Measurements from ENCODE around the gene DOP1B.
A peak's percentile ranks its signal among the peaks of the same experiment; 100 is the strongest.

The DOP1B gene

GRCh38 chr21:36170823-36171222 is 14.2 kb downstream of the DOP1B start:
- Histone ChIP-seq H3K27ac (peak overlapping the region; percentile 83), H3K9me3 (no peaks in the 10 kb centered on the region), H3K4me3 (ENCODE audit: low read depth in 1 of 2, low read length in 1 of 2) (no peak overlapping the region), H3K36me3 (no peaks in the 10 kb centered on the region), H3K27me3 (no peaks in the 10 kb centered on the region), H3K4me1 (ENCODE audit: control insufficient read depth in 1 of 2, insufficient read depth in 1 of 2, low read depth in 1 of 2, low read length in 1 of 2) (peaks cover 58 to 76% of the 10 kb centered on the region in 2 experiments)
- TF ChIP-seq, protein P1, sequence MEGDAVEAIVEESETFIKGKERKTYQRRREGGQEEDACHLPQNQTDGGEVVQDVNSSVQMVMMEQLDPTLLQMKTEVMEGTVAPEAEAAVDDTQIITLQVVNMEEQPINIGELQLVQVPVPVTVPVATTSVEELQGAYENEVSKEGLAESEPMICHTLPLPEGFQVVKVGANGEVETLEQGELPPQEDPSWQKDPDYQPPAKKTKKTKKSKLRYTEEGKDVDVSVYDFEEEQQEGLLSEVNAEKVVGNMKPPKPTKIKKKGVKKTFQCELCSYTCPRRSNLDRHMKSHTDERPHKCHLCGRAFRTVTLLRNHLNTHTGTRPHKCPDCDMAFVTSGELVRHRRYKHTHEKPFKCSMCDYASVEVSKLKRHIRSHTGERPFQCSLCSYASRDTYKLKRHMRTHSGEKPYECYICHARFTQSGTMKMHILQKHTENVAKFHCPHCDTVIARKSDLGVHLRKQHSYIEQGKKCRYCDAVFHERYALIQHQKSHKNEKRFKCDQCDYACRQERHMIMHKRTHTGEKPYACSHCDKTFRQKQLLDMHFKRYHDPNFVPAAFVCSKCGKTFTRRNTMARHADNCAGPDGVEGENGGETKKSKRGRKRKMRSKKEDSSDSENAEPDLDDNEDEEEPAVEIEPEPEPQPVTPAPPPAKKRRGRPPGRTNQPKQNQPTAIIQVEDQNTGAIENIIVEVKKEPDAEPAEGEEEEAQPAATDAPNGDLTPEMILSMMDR (IDR thresholded peaks at IDR 0.05), result no peak

DNA sequence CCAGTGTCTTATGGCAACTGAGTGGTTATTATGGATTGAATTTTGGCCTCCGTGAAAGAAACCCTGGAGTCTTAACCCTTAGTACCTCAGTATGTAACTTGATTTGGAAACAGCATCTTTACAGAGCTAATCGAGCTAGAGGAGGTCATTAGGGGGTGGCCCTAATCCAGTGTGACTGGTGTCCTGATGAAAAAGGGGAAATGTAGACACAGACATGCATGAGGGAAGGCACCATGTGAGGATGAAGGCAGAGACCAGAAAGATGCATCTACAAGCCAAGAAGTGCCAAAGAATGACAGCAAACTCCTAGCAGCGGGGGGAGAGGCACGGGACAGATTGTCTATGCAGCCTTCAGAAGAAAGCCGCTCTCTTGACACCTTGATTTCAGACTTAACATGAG is 14.7 kb downstream of the DOP1B start:
- TF ChIP-seq, protein P1 (IDR thresholded peaks at IDR 0.05), result no peak
- Histone ChIP-seq H3K36me3 (no peaks in the 10 kb centered on the region), H3K4me3 (ENCODE audit: low read depth in 1 of 2, low read length in 1 of 2) (no peak overlapping the region), H3K9me3 (no peaks in the 10 kb centered on the region), H3K27me3 (no peaks in the 10 kb centered on the region), H3K4me1 (ENCODE audit: control insufficient read depth in 1 of 2, insufficient read depth in 1 of 2, low read depth in 1 of 2, low read length in 1 of 2) (peaks cover 54 to 71% of the 10 kb centered on the region in 2 experiments), H3K27ac (peak overlapping the region; percentile 83)

GRCh38 chr21:36171741-36172331 is 15.2 kb downstream of the DOP1B start:
- no peaks in the 10 kb centered on the region for H3K27me3 ChIP-seq
- no peak overlapping the region for H3K4me3 ChIP-seq (ENCODE audit: low read depth in 1 of 2, low read length in 1 of 2)
- peaks cover 49 to 66% of the 10 kb centered on the region in 2 experiments for H3K4me1 ChIP-seq (ENCODE audit: control insufficient read depth in 1 of 2, insufficient read depth in 1 of 2, low read depth in 1 of 2, low read length in 1 of 2)
- peak overlapping the region; percentile 83 for H3K27ac ChIP-seq
- no peaks in the 10 kb centered on the region for H3K9me3 ChIP-seq
- TF ChIP-seq, protein P1 (IDR thresholded peaks at IDR 0.05), result no peak
- no peaks in the 10 kb centered on the region for H3K36me3 ChIP-seq

DNA sequence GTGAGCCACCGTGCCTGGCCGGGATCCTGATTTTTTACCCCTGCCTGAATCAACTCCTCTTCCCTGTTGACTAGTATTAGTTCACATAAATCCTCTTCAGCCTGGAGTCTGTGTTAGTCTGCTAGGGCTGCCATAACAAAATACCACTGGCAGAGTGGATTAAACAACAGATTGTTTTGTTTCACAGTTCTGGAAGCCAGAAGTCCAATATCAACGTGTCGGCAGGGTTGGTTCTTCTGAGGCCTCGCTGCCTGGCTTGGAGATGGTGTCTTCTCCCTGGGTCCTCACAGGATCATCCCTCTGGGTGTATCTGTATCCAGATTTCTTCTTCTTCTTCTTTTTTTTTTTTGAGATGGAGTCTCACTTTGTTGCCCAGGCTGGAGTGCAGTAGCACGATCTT is 18.2 kb downstream of the DOP1B start:
- no peaks in the 10 kb centered on the region for H3K36me3 ChIP-seq
- no peak overlapping the region for H3K4me3 ChIP-seq (ENCODE audit: low read depth in 1 of 2, low read length in 1 of 2)
- H3K4me1 ChIP-seq (ENCODE audit: control insufficient read depth in 1 of 2, insufficient read depth in 1 of 2, low read depth in 1 of 2, low read length in 1 of 2), result peaks cover 40 to 64% of the 10 kb centered on the region in 2 experiments
- TF ChIP-seq, protein P1 (IDR thresholded peaks at IDR 0.05), result no peak
- H3K27ac ChIP-seq, result peak overlapping the region; percentile 83
- H3K27me3 ChIP-seq, result no peaks in the 10 kb centered on the region
- H3K9me3 ChIP-seq, result no peaks in the 10 kb centered on the region

DNA sequence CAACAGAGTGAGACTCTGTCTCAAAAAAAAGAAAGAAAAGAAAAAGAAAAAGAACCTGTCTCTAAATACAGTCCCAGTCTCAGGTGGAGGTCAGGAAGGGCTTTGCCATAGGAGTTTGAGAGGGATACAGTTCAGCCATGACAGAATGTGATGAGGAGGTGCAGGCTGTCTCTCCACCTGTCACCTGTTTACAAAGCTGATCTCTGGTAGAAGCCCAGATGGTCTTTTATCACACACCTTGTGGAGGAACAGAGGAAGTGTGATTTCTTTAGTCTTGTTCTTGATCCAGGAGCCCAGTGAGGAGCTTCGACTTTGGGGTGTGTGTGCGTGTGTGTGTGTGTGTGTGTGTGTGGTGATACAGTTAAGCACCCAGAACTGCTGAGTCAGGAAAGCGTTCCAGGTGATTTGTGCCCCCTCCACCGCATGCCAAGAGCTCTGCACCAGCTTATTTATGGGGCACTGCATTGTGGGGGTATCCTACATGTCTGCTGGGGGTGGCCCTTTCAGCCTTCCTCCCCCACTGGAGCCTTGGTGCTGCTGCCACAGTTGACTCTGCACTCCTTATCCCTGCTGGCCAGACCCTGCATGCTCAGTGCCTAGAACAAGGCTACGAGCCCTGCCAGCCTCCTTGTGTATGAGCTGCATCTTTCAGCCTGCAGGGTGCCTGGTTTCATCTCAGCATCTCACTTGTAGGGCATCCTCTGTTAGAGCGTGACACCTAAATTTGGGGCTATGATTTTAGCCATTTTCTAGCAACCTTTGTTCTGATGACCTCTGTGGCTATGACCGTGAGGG is 19.3 kb downstream of the DOP1B start:
- no peaks in the 10 kb centered on the region for H3K36me3 ChIP-seq
- H3K4me1 ChIP-seq (ENCODE audit: control insufficient read depth in 1 of 2, insufficient read depth in 1 of 2, low read depth in 1 of 2, low read length in 1 of 2), result peaks cover 40 to 60% of the 10 kb centered on the region in 2 experiments
- H3K4me3 ChIP-seq (ENCODE audit: low read depth in 1 of 2, low read length in 1 of 2), result no peak overlapping the region
- TF ChIP-seq, protein P1 (IDR thresholded peaks at IDR 0.05), result no peak
- H3K27ac ChIP-seq, result peak overlapping the region; percentile 35
- no peaks in the 10 kb centered on the region for H3K27me3 ChIP-seq
- no peaks in the 10 kb centered on the region for H3K9me3 ChIP-seq
